NCI-H1694 (cell line): Measurements from ENCODE around the gene NEU4.

ENCODE experiments used
- DNase-seq: peaks from one replicate; lab custom pipeline; 2025; lab: John Stamatoyannopoulos, UW

Gene NEU4

GRCh38 chr2:241852116-241852980 lies 43.4 kb downstream of the NEU4 start:
- DNase-seq: no peak

- no peak for DNase-seq
Observed at GRCh38 chr2:241852981-241853631, 44.1 kb downstream of the NEU4 start.

GRCh38 chr2:241853651-241854341 lies 44.8 kb downstream of the NEU4 start:
- no peak for DNase-seq

- DNase-seq: no peak
Observed at GRCh38 chr2:241854342-241855244, 45.6 kb downstream of the NEU4 start.

- DNase-seq: no peak
Observed at GRCh38 chr2:241855245-241855887, 46.4 kb downstream of the NEU4 start.

- DNase-seq: no peak
Observed at GRCh38 chr2:241855888-241856422, 47.0 kb downstream of the NEU4 start.

- DNase-seq: no peak
Observed at GRCh38 chr2:241857041-241857541, 48.1 kb downstream of the NEU4 start.

- no peak for DNase-seq
Observed at GRCh38 chr2:241857572-241858121, 48.7 kb downstream of the NEU4 start.

- DNase-seq: peak; percentile 48
Observed at GRCh38 chr2:241858206-241859016, 49.4 kb downstream of the NEU4 start, which contains the start of gene PDCD1. Gene PDCD1, minus strand, starts transcription at chr2:241858894. Its CDS starts 56 bp downstream, at chr2:241858838.

GRCh38 chr2:241859017-241859435 lies 50.0 kb downstream of the NEU4 start:
- DNase-seq: peak; percentile 48

- peak; percentile 85 for DNase-seq
Observed at GRCh38 chr2:241859436-241860183, 50.6 kb downstream of the NEU4 start.

- peak; percentile 27 for DNase-seq
Observed at GRCh38 chr2:241860184-241861078, 51.4 kb downstream of the NEU4 start.

- no peak for DNase-seq
Observed at GRCh38 chr2:241861264-241861663, 52.3 kb downstream of the NEU4 start.

GRCh38 chr2:241862093-241862492 lies 53.1 kb downstream of the NEU4 start:
- no peak for DNase-seq

- DNase-seq: no peak
Observed at GRCh38 chr2:241862775-241863535, 54.0 kb downstream of the NEU4 start.

GRCh38 chr2:241863536-241863954 lies 54.6 kb downstream of the NEU4 start:
- no peak for DNase-seq
